ENCODE results near the gene CASP9. TPM values are rescaled to one million over a fixed set of nuclear protein-coding genes. Genes with fewer than 3 reads are reported as not detected.
"Not testable (repeated sequence)": the region's sequence is repeated elsewhere in the genome, so short reads cannot be mapped to it uniquely, and the experiment has no call there.

The CASP9 gene
- total RNA-seq, 6 experiments from 2014 or later: 2.3 to 9.0 (median 8.2) TPM

DNA sequence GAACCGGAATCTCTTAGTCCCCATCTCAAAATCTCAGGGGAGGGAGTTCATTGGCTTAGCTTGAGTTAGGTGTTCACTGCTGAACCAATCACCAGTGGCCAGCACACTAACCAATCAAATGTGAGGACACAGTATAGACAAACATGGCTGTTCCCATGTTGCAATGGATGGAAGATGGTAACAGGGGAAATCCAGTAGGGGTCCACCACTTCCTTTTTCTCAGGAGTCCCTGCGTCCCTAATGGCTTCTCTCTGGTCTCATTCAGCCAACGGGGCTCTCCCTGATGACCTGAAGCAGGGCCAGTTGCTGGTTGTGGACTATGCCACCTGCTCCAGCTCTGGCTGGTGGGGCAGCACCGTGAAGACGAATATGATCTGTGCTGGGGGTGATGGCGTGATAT, 38.4 kb downstream of the CASP9 start:
- H3K36me3 ChIP-seq: no peaks in the 10 kb centered on the region
- TF ChIP-seq CTCF (IDR thresholded peaks at IDR 0.05) (no peak), POLR2A (IDR thresholded peaks at IDR 0.05) (no peak)
- H3K27me3 ChIP-seq: no peaks in the 10 kb centered on the region
- no peak overlapping the region for H3K4me3 ChIP-seq
- intact Hi-C loops (cut with DNase I): no loop called here
- no peaks in the 10 kb centered on the region for H3K4me1 ChIP-seq
- H3K9me3 ChIP-seq: no peaks in the 10 kb centered on the region
- no peak overlapping the region for H3K27ac ChIP-seq
- ATAC-seq (no peak), DNase-seq (no peak)
- 74% methylated on average over 4 of the region's 6 CpGs for WGBS (ENCODE audit: insufficient coverage, low coverage, low lambda C conversion rate, missing lambda C conversion rate)

DNA sequence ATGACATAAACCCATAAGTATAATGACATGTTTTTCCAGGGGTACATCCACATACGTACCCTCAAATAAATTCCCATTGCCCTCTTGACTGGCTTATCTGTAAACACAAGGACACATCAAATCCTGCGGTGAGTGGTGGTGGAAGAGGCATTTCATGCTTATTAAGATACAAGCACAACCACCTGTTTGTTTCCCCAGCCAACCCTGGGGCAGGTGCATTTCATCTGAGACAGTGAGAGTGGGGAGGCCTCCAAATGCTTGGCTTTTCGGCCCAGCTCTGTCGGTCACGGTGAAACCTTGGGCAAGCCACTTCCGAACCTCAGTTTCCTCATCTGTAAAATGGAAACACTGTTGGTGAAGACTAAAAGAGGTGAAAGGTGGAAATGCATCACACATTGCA, 39.6 kb downstream of the CASP9 start:
- H3K27me3 ChIP-seq; H3K4me3 ChIP-seq; H3K27ac ChIP-seq; H3K36me3 ChIP-seq; intact Hi-C loops (cut with DNase I); DNase-seq; H3K9me3 ChIP-seq; ATAC-seq; H3K4me1 ChIP-seq: not testable (repeated sequence)
- WGBS (ENCODE audit: insufficient coverage, low coverage, low lambda C conversion rate, missing lambda C conversion rate): 92% methylated on average over 6 of the region's 6 CpGs

DNA sequence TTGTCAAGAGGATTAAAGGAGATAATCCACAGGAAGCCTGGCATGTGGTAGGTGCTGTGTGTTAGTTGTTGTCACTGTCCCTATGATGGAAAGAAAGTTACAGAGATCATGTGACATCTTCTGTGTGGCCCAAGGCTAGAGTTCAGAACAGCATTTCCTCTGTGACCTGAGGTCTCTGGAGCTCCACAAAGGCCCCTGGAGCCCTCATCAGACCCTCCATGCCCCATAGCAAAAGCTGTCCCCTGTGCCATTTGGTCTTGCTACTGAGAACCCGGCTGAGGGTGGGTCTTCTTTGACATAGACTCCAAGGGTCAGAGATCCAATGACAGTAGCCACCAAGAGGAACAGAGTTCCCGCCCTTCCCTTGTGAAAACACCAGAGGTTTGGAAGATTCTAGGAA, 40.0 kb downstream of the CASP9 start:
- no peak overlapping the region for H3K4me3 ChIP-seq
- intact Hi-C loops (cut with DNase I): no loop called here
- H3K27ac ChIP-seq: no peak overlapping the region
- no peaks in the 10 kb centered on the region for H3K27me3 ChIP-seq
- no peak for DNase-seq
- TF ChIP-seq POLR2A (IDR thresholded peaks at IDR 0.05) (no peak), CTCF (IDR thresholded peaks at IDR 0.05) (no peak)
- 100% methylated on average over 1 of the region's 2 CpGs for WGBS (ENCODE audit: insufficient coverage, low coverage, low lambda C conversion rate, missing lambda C conversion rate)
- no peaks in the 10 kb centered on the region for H3K36me3 ChIP-seq
- no peaks in the 10 kb centered on the region for H3K4me1 ChIP-seq
- no peaks in the 10 kb centered on the region for H3K9me3 ChIP-seq
- peak in 1 of 4 donors; percentile 23 for ATAC-seq

DNA sequence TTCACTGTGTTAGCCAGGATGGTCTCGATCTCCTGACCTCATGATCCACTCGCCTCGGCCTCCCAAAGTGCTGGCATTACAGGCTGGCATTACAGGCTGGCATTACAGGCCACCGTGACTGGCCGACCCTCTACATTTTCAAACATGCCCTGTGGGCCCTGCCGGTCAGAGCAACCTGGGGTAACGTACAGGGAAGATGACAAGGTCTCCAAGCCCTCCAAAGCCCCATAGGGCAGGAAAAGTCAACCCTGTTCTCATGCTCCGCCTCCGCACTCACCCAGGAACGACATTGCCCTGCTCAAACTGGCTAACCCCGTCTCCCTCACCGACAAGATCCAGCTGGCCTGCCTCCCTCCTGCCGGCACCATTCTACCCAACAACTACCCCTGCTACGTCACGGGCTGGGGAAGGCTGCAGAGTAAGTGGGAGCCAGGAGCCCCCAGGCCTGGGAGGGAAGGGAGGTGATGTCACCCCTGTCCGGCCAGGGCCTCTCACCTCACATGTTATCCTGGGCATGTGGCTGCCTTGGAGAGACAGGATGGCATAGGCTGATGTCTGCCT, 41.0 kb downstream of the CASP9 start:
- H3K27me3 ChIP-seq; H3K36me3 ChIP-seq; intact Hi-C loops (cut with DNase I); H3K4me3 ChIP-seq; H3K27ac ChIP-seq; ATAC-seq; H3K4me1 ChIP-seq; DNase-seq; H3K9me3 ChIP-seq: not testable (repeated sequence)
- 100% methylated on average over 4 of the region's 16 CpGs for WGBS (ENCODE audit: insufficient coverage, low coverage, low lambda C conversion rate, missing lambda C conversion rate)

- H3K27ac ChIP-seq; DNase-seq; H3K36me3 ChIP-seq; H3K4me1 ChIP-seq; H3K27me3 ChIP-seq; H3K4me3 ChIP-seq; H3K9me3 ChIP-seq; intact Hi-C loops (cut with DNase I); ATAC-seq: not testable (repeated sequence)
- 85% methylated on average over 4 of the region's 6 CpGs for WGBS (ENCODE audit: insufficient coverage, low coverage, low lambda C conversion rate, missing lambda C conversion rate)
These were observed 41.6 kb downstream of the CASP9 start for GRCh38 chr1:15482455-15482854.

- 88% methylated on average over 8 of the region's 11 CpGs for WGBS (ENCODE audit: insufficient coverage, low coverage, low lambda C conversion rate, missing lambda C conversion rate)
- no peaks in the 10 kb centered on the region for H3K36me3 ChIP-seq
- no peak overlapping the region for H3K27ac ChIP-seq
- intact Hi-C loops (cut with DNase I): no loop called here
- H3K4me3 ChIP-seq: no peak overlapping the region
- no peaks in the 10 kb centered on the region for H3K27me3 ChIP-seq
- ATAC-seq: no peak
- no peak for TF ChIP-seq CTCF (IDR thresholded peaks at IDR 0.05)
- no peak for TF ChIP-seq POLR2A (IDR thresholded peaks at IDR 0.05)
- no peak for DNase-seq
- no peaks in the 10 kb centered on the region for H3K9me3 ChIP-seq
- no peaks in the 10 kb centered on the region for H3K4me1 ChIP-seq
These were observed 44.2 kb downstream of the CASP9 start for GRCh38 chr1:15479654-15480347.
